HEK293 (cell line): ENCODE data around the gene ARFGEF2.

ENCODE experiments used
- ZBTB8A ChIP-seq: fragments of 450-650 bp; formaldehyde crosslinking; IDR thresholded peaks from 2 replicates; pipeline ENCODE4 v1.5.1; 2016; ENCODE audit warnings: missing biosample characterization, missing genetic modification characterization
- ZNF211 ChIP-seq: fragments of 450-650 bp; formaldehyde crosslinking; IDR thresholded peaks from 2 replicates; pipeline ENCODE4 v1.5.1; 2016; ENCODE audit warnings: low read depth, missing biosample characterization, missing genetic modification characterization

DNA sequence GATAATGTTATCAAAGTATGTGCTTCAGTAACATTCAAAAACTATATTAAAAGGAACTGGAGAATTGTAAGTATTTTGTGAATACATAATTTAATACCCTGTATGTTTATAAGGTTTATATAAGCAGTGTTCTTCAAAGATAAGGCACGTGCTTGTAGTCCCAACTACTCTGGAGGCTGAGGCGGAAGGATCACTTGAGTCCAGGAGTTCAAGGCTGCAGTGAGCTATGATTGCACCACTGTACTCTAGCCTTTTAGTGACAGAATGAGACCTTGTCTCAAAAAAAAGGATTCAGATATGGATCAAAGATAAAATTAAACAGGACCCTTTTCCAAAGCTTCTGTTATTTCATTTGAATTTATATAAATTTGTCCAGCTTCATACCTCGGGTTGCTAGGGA is 141.8 kb downstream of the ARFGEF2 start:
- no peak for TF ChIP-seq ZNF211 (tag by site-specific recombination)
- no peak for TF ChIP-seq ZBTB8A
